Endothelial cell (in vitro differentiated cells): Measurements from ENCODE around the gene FRS2. TPM values are rescaled to one million over a fixed set of nuclear protein-coding genes. Genes with fewer than 3 reads are reported as not detected.

Source experiments
- DNase-seq: peaks from one replicate; pipeline ENCODE4 v3.0.0; 2021; ENCODE audit warnings: low spot score
- H3K27ac Mint-ChIP-seq: one replicate; pipeline ENCODE4 v1.8.0; 2021; ENCODE audit warnings: mixed read lengths, inconsistent platforms; ENCODE audit not compliant: unreplicated experiment
- H3K27me3 Mint-ChIP-seq: one replicate; pipeline ENCODE4 v1.8.0; 2021; ENCODE audit warnings: mild to moderate bottlenecking, moderate library complexity, mixed read lengths, inconsistent platforms; ENCODE audit not compliant: unreplicated experiment
- H3K36me3 Mint-ChIP-seq: one replicate; pipeline ENCODE4 v1.8.0; 2021; ENCODE audit warnings: mild to moderate bottlenecking, low read depth, mixed read lengths, inconsistent platforms; ENCODE audit not compliant: unreplicated experiment
- H3K4me1 Mint-ChIP-seq: one replicate; pipeline ENCODE4 v1.8.0; 2021; ENCODE audit warnings: mild to moderate bottlenecking, mixed read lengths, inconsistent platforms; ENCODE audit not compliant: unreplicated experiment
- H3K4me3 Mint-ChIP-seq: one replicate; pipeline ENCODE4 v1.8.0; 2021; ENCODE audit warnings: mild to moderate bottlenecking, mixed read lengths, inconsistent platforms; ENCODE audit not compliant: unreplicated experiment
- H3K9me3 Mint-ChIP-seq: one replicate; pipeline ENCODE4 v1.8.0; 2021; ENCODE audit warnings: mixed read lengths, inconsistent platforms; ENCODE audit not compliant: unreplicated experiment
- total RNA-seq: library from RNA; stranded (reverse); fragmentation: NEBNext Ultra II Directional; extraction: Animal tissue kit (Norgen Biotek cat#: 25700); gene quantifications from one replicate; pipeline ENCODE4 v1.2.1, GENCODE V29; 2021; ENCODE audit not compliant: unreplicated experiment
- TF ChIP-seq, protein P1 (sequence below): fragments of 200-600 bp; sonication (generic); IDR thresholded peaks from one replicate; pipeline ENCODE4 v1.5.0; 2021; ENCODE audit warnings: antibody characterized with exemption; ENCODE audit not compliant: unreplicated experiment

FRS2 gene
- total RNA-seq, 1 donor from 2014 or later, result 22.9 TPM

DNA sequence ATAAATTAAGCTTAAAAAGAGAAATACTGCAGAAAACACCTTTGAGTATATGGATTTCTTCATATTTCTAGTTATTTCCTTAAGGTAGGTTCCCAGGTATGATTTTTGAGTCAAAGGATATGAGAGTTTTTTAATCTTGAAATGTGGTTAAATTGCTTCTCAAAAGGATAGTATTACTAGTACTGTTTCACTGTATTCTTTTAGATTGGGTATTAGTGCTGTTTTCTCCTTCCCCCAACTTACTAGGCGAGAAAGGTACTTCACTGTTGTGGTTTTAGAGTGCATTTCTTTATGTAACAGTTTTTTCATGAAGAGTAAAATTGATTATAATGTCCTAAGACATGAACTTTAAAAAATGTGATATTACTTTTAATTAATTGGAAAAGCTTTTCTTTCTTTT, 13.5 kb downstream of the FRS2 start:
- TF ChIP-seq, protein P1, sequence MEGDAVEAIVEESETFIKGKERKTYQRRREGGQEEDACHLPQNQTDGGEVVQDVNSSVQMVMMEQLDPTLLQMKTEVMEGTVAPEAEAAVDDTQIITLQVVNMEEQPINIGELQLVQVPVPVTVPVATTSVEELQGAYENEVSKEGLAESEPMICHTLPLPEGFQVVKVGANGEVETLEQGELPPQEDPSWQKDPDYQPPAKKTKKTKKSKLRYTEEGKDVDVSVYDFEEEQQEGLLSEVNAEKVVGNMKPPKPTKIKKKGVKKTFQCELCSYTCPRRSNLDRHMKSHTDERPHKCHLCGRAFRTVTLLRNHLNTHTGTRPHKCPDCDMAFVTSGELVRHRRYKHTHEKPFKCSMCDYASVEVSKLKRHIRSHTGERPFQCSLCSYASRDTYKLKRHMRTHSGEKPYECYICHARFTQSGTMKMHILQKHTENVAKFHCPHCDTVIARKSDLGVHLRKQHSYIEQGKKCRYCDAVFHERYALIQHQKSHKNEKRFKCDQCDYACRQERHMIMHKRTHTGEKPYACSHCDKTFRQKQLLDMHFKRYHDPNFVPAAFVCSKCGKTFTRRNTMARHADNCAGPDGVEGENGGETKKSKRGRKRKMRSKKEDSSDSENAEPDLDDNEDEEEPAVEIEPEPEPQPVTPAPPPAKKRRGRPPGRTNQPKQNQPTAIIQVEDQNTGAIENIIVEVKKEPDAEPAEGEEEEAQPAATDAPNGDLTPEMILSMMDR, result no peak
- no peak for DNase-seq
- Mint-ChIP-seq H3K9me3 (no peaks in the 10 kb centered on the region), H3K27ac (no peak overlapping the region), H3K4me1 (peaks cover 6% of the 10 kb centered on the region), H3K4me3 (no peak overlapping the region), H3K27me3 (no peaks in the 10 kb centered on the region), H3K36me3 (peaks cover 24% of the 10 kb centered on the region)

DNA sequence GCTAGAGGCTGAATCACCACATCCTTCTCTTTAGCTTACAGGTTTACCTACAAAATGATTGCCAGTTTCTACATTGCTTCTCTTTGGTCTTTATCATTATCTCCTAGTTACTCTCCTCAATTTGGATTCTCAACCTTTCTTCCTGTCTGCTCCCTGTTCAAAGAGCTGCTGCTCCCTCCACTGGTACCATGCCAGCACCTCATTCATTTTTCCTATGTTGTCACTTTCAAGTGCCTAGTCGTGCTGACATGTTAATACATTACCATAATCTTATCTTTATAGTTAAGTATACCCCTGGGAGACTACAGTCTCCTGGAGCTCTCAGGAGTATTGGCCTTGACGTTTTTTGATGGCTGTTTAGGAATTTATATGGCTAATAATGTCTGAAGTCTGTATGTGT, 14.2 kb downstream of the FRS2 start:
- Mint-ChIP-seq H3K27ac (no peak overlapping the region), H3K9me3 (no peaks in the 10 kb centered on the region), H3K27me3 (no peaks in the 10 kb centered on the region), H3K4me3 (no peak overlapping the region), H3K36me3 (peaks cover 25% of the 10 kb centered on the region), H3K4me1 (peaks cover 6% of the 10 kb centered on the region)
- DNase-seq, result no peak
- TF ChIP-seq, protein P1, result no peak

DNA sequence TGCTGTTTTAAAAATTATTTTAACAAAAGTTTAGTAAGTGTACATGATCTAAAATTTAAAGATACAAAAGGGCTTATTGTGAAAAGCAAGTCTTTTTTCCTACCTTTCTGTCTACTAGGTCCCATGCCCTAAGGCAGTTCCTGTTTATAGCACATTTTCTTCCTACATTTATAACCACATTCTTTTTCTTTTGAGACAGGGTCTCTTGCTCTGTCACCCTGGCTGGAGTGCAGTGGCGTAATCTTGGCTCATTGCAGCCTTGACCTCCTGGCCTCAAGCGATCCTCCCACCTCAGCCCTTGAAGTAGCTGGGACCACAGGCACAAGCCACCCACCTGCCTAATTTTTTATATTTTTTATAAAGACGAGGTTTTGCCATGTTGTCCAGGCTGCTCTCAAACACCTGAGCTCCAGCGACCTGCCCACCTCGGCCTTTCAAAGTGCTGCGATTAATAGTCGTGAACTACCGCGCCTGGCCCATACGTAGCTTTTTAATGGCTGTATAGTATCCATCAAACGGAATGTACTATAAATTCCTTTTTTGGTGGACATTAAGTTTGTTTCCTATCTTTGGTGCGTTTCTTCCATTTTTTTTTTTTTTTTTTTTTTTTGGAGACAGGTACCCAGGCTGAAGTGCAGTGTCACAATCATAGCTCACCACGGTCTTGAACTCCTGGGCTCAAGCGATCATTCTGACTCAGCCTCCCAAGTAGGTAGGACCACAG, 20.9 kb downstream of the FRS2 start:
- Mint-ChIP-seq H3K4me1 (no peaks in the 10 kb centered on the region), H3K4me3 (no peak overlapping the region), H3K27ac (no peak overlapping the region), H3K36me3 (peaks cover 20% of the 10 kb centered on the region), H3K9me3 (no peaks in the 10 kb centered on the region), H3K27me3 (no peaks in the 10 kb centered on the region)
- no peak for DNase-seq
- TF ChIP-seq, protein P1, result no peak

DNA sequence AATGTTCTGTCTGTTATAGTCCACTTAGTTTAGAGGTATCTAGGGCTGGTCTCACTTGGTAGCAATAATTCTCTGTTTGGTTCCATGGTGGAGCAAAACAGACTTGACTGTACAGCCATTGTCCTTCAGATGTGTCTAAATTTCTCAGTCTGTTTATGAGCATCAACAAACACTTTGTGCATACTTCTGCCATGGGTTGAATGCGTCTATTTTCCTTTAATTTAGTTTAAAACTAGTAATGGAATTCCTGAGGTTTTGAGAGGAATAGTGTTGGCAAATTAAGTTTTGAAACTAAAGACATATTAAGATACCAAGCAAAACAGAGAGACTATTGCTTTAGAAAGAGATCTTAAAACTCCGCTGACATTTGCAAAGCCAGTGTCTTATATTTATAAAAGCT, 22.6 kb downstream of the FRS2 start:
- no peaks in the 10 kb centered on the region for H3K4me1 Mint-ChIP-seq
- no peak overlapping the region for H3K4me3 Mint-ChIP-seq
- no peak for DNase-seq
- no peak overlapping the region for H3K27ac Mint-ChIP-seq
- TF ChIP-seq, protein P1, result no peak
- H3K27me3 Mint-ChIP-seq, result no peaks in the 10 kb centered on the region
- peaks cover 7% of the 10 kb centered on the region for H3K36me3 Mint-ChIP-seq
- H3K9me3 Mint-ChIP-seq, result no peaks in the 10 kb centered on the region

DNA sequence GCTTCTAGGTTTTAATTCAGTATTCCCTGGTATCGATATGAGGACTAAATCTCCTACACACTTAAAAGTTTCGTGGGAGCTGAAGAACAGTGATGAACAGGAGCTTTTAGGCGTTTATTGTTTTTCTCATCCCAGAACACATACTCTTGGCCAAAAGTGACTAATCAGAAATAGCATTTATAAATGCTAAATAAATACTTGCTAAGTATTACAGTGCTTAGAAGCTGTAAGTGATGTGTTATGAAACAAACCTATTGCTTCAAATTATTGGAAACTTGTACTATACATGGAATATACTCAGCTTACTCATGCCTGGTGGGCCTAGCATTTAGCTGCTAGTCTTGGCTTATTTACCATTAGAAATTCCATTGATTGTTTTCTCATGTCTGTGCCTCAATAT, 24.9 kb downstream of the FRS2 start:
- H3K36me3 Mint-ChIP-seq, result no peaks in the 10 kb centered on the region
- no peak overlapping the region for H3K27ac Mint-ChIP-seq
- H3K27me3 Mint-ChIP-seq, result peaks cover 2% of the 10 kb centered on the region
- no peaks in the 10 kb centered on the region for H3K4me1 Mint-ChIP-seq
- no peak for DNase-seq
- H3K9me3 Mint-ChIP-seq, result no peaks in the 10 kb centered on the region
- no peak overlapping the region for H3K4me3 Mint-ChIP-seq
- TF ChIP-seq, protein P1, result no peak
